PFSK-1 (cell line): ENCODE results near the gene STK32B.

Source experiments
- FOXP2 ChIP-seq: optimal IDR thresholded peaks from 2 replicates; pipeline ENCODE3; 2011; ENCODE audit warnings: borderline replicate concordance, control low read depth, inconsistent platforms; ENCODE audit not compliant: insufficient read depth; ENCODE audit errors: extremely low read length, extremely low read depth
- POLR2AphosphoS5 ChIP-seq: IDR thresholded peaks from 2 replicates; pipeline ENCODE4 v1.6.1; 2012; ENCODE audit warnings: low read depth, mild to moderate bottlenecking, control low read depth, low read length, moderate library complexity
- SIN3A ChIP-seq: IDR thresholded peaks from 2 replicates; pipeline ENCODE4 v1.6.1; 2012; ENCODE audit warnings: mild to moderate bottlenecking, low read length, moderate library complexity, borderline replicate concordance; ENCODE audit not compliant: insufficient read depth
- TAF1 ChIP-seq: IDR thresholded peaks from 2 replicates; pipeline ENCODE4 v1.6.1; 2012; ENCODE audit warnings: low read length, control low read depth, borderline replicate concordance; ENCODE audit not compliant: insufficient read depth
- TF ChIP-seq, protein P1 (sequence below), 2 experiments: IDR thresholded peaks; 2 replicates each; pipeline versions ENCODE4 v1.6.1 to v1.8.0; 2011 to 2012; ENCODE audit warnings: low read depth in 2 of 2, low read length in 2 of 2, control low read depth in 1 of 2, inconsistent platforms in 1 of 2, mild to moderate bottlenecking in 1 of 2, moderate library complexity in 1 of 2; ENCODE audit not compliant: insufficient read depth in 1 of 2

Gene STK32B

DNA sequence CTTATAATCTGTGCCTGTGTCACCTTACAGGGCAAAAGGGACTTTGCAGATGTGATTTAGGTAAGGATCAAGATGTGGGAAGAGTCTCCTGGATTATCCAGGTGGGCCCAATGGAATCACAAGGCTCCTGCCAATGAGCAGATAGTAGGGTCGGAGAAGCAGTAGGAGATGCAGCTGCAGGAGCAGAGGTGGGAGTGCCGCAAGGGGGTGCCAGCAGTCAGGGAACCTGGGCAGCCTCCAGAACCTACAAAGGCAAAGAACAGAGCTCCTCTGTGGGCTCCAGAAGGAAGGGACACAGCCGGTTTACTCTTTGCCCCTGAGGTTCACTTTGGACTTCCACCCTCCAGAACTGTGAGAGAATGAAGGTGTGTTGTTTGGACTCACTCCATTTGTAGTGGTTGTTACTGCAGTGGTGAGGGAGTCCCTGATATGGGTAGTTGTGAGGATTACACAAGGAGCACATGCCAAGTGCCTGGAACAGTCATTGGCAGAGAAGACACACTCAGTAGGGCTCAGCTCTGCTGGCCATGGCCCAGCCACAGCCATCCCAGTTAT is 338.6 kb downstream of the STK32B start:
- no peak for TF ChIP-seq POLR2AphosphoS5
- TF ChIP-seq SIN3A: no peak
- TF ChIP-seq TAF1: no peak
- TF ChIP-seq FOXP2: no peak
- TF ChIP-seq, protein P1, sequence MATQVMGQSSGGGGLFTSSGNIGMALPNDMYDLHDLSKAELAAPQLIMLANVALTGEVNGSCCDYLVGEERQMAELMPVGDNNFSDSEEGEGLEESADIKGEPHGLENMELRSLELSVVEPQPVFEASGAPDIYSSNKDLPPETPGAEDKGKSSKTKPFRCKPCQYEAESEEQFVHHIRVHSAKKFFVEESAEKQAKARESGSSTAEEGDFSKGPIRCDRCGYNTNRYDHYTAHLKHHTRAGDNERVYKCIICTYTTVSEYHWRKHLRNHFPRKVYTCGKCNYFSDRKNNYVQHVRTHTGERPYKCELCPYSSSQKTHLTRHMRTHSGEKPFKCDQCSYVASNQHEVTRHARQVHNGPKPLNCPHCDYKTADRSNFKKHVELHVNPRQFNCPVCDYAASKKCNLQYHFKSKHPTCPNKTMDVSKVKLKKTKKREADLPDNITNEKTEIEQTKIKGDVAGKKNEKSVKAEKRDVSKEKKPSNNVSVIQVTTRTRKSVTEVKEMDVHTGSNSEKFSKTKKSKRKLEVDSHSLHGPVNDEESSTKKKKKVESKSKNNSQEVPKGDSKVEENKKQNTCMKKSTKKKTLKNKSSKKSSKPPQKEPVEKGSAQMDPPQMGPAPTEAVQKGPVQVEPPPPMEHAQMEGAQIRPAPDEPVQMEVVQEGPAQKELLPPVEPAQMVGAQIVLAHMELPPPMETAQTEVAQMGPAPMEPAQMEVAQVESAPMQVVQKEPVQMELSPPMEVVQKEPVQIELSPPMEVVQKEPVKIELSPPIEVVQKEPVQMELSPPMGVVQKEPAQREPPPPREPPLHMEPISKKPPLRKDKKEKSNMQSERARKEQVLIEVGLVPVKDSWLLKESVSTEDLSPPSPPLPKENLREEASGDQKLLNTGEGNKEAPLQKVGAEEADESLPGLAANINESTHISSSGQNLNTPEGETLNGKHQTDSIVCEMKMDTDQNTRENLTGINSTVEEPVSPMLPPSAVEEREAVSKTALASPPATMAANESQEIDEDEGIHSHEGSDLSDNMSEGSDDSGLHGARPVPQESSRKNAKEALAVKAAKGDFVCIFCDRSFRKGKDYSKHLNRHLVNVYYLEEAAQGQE (IDR thresholded peaks at IDR 0.05; ENCODE audit: insufficient read depth in 1 of 2, low read depth in 2 of 2, low read length in 2 of 2): no peak

DNA sequence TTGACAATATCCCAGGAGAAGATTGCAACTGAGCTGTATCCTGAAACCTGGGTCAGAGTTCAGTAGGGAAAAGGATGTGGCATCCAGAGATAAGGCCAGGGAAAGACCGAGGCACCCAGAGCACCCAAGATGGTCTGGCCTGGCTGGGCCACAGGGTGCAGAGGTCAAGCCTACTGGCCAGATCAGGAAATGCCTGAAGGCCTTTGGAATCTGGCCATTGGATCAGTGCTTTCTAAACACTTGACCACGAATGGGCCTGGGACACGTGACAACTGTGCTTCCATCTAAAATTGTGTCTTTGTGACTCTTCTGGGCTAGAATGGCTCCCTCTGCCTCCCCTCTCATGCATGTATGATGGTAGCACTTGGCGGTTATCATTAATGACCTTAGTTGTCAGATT is 340.2 kb downstream of the STK32B start:
- TF ChIP-seq TAF1: no peak
- TF ChIP-seq, protein P1 (IDR thresholded peaks at IDR 0.05; ENCODE audit: insufficient read depth in 1 of 2, low read depth in 2 of 2, low read length in 2 of 2): no peak
- TF ChIP-seq FOXP2: no peak
- no peak for TF ChIP-seq POLR2AphosphoS5
- no peak for TF ChIP-seq SIN3A

DNA sequence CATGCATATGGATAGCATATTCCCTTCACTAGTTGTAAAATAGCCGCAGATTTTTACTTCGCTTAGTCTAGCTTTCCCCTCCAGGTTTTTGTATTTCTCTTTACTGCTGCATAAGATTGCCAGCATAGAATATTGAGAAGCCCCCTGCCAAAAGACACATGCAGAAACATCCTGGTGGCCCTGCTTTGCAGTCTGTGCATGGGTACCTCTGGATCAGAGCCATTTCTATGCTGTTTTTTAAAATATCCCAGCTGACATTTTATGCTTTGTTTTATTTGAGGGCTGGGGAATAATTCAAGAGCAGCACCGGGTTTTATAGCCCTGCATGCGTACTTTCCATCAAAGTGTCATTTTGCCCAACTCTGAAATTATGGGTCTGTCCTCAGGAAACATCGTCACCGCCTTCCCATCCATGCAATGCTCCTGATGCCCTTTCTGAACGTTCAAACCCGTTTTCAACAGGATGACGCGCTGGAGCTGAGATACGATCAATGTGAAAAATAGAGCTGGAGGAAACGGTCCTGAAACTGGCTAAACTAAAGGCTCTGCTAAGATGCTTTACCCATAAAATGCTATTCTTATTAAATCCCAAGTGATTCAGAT is 342.7 kb downstream of the STK32B start:
- TF ChIP-seq, protein P1 (IDR thresholded peaks at IDR 0.05; ENCODE audit: insufficient read depth in 1 of 2, low read depth in 2 of 2, low read length in 2 of 2): no peak
- TF ChIP-seq FOXP2: no peak
- TF ChIP-seq POLR2AphosphoS5: no peak
- no peak for TF ChIP-seq SIN3A
- no peak for TF ChIP-seq TAF1

DNA sequence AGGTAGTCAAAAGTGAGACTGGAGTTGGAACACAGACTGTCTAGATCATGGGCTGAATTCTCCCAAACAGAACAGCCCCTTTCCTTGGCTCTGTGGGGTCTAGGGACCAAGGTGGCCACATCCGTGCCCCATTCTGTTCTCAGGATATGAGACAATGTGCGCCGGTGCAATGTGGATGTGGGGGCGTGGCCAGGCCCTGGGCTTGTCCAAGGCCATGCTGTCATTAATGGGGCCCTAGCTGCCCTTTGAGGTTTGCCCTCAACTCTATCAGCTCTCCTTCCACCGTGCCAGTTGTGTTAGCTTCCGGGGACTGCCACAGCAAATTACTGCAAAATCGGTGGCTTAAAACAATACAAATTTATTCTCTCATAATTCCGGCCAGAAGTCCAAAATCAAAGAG is 344.5 kb downstream of the STK32B start:
- TF ChIP-seq FOXP2: no peak
- TF ChIP-seq TAF1: no peak
- no peak for TF ChIP-seq SIN3A
- no peak for TF ChIP-seq POLR2AphosphoS5
- TF ChIP-seq, protein P1 (IDR thresholded peaks at IDR 0.05; ENCODE audit: insufficient read depth in 1 of 2, low read depth in 2 of 2, low read length in 2 of 2): no peak

DNA sequence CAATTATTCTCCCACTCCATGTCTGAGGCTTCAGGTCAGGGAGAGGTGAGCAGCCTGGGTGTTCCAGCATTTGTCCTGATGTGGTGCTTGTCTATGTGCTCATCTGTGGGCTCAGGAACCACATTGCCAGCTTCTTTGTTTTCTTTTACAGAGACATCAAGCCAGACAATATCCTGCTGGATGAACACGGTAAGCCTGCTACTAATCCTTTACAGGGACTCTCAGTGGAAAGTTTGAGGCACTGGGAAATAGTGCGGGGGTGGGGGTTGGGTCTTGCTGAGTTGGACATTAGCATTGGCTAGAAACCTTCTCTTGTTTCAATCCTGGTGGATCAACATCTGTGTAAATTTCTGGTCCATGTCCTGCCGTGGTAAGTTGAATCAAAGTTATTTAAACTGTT is 346.8 kb downstream of the STK32B start:
- TF ChIP-seq TAF1: no peak
- TF ChIP-seq, protein P1 (IDR thresholded peaks at IDR 0.05; ENCODE audit: insufficient read depth in 1 of 2, low read depth in 2 of 2, low read length in 2 of 2): no peak
- TF ChIP-seq FOXP2: no peak
- TF ChIP-seq POLR2AphosphoS5: no peak
- no peak for TF ChIP-seq SIN3A
